Measurements from ENCODE around the gene UTS2R.
"Not testable (repeated sequence)": the region's sequence is repeated elsewhere in the genome, so short reads cannot be mapped to it uniquely, and the experiment has no call there.

Gene UTS2R

GRCh38 chr17:82382220-82382932 is 10.8 kb downstream of the UTS2R start:
- H3K9me3 ChIP-seq (ENCODE audit: control insufficient read depth, insufficient read depth, low read depth, low read length); H3K27me3 ChIP-seq (ENCODE audit: control insufficient read depth, insufficient read depth, low read length); H3K4me3 ChIP-seq (ENCODE audit: low read depth, low read length); H3K36me3 ChIP-seq (ENCODE audit: control insufficient read depth, insufficient read depth, low read length); H3K9ac ChIP-seq (ENCODE audit: low read length); H3K27ac ChIP-seq (ENCODE audit: low read depth, low read length): not testable (repeated sequence)
- H3K4me1 ChIP-seq (ENCODE audit: control insufficient read depth, insufficient read depth, low read length): peaks cover 15% of the 10 kb centered on the region

GRCh38 chr17:82382933-82383255 is 11.3 kb downstream of the UTS2R start:
- no peak overlapping the region for H3K27ac ChIP-seq (ENCODE audit: low read depth, low read length)
- no peak overlapping the region for H3K9ac ChIP-seq (ENCODE audit: low read length)
- H3K4me3 ChIP-seq (ENCODE audit: low read depth, low read length): no peak overlapping the region
- no peaks in the 10 kb centered on the region for H3K9me3 ChIP-seq (ENCODE audit: control insufficient read depth, insufficient read depth, low read depth, low read length)
- no peaks in the 10 kb centered on the region for H3K36me3 ChIP-seq (ENCODE audit: control insufficient read depth, insufficient read depth, low read length)
- peaks cover 4% of the 10 kb centered on the region; the same call in 1 of the 2 replicates for H3K27me3 ChIP-seq (ENCODE audit: control insufficient read depth, insufficient read depth, low read length)
- peaks cover 15% of the 10 kb centered on the region for H3K4me1 ChIP-seq (ENCODE audit: control insufficient read depth, insufficient read depth, low read length)

GRCh38 chr17:82383411-82383810 is 11.8 kb downstream of the UTS2R start:
- no peaks in the 10 kb centered on the region for H3K36me3 ChIP-seq (ENCODE audit: control insufficient read depth, insufficient read depth, low read length)
- H3K9me3 ChIP-seq (ENCODE audit: control insufficient read depth, insufficient read depth, low read depth, low read length): no peaks in the 10 kb centered on the region
- no peak overlapping the region for H3K4me3 ChIP-seq (ENCODE audit: low read depth, low read length)
- H3K9ac ChIP-seq (ENCODE audit: low read length): no peak overlapping the region
- peaks cover 15% of the 10 kb centered on the region for H3K4me1 ChIP-seq (ENCODE audit: control insufficient read depth, insufficient read depth, low read length)
- H3K27me3 ChIP-seq (ENCODE audit: control insufficient read depth, insufficient read depth, low read length): no peaks in the 10 kb centered on the region; the same call in 1 of the 2 replicates
- no peak overlapping the region for H3K27ac ChIP-seq (ENCODE audit: low read depth, low read length)

- H3K27ac ChIP-seq (ENCODE audit: low read depth, low read length): no peak overlapping the region
- no peaks in the 10 kb centered on the region for H3K9me3 ChIP-seq (ENCODE audit: control insufficient read depth, insufficient read depth, low read depth, low read length)
- peaks cover 15% of the 10 kb centered on the region for H3K4me1 ChIP-seq (ENCODE audit: control insufficient read depth, insufficient read depth, low read length)
Measured at GRCh38 chr17:82384051-82384729, 12.6 kb downstream of the UTS2R start.

GRCh38 chr17:82384730-82385481 is 13.3 kb downstream of the UTS2R start:
- Histone ChIP-seq H3K27ac (ENCODE audit: low read depth, low read length) (no peak overlapping the region), H3K4me1 (ENCODE audit: control insufficient read depth, insufficient read depth, low read length) (peaks cover 15% of the 10 kb centered on the region), H3K9ac (ENCODE audit: low read length) (no peak overlapping the region), H3K36me3 (ENCODE audit: control insufficient read depth, insufficient read depth, low read length) (no peaks in the 10 kb centered on the region), H3K27me3 (ENCODE audit: control insufficient read depth, insufficient read depth, low read length) (no peaks in the 10 kb centered on the region; the same call in 1 of the 2 replicates), H3K4me3 (ENCODE audit: low read depth, low read length) (no peak overlapping the region), H3K9me3 (ENCODE audit: control insufficient read depth, insufficient read depth, low read depth, low read length) (no peaks in the 10 kb centered on the region)

More at GRCh38 chr17:82384051-82384729, 12.6 kb downstream of the UTS2R start:
- Histone ChIP-seq H3K9ac (ENCODE audit: low read length) (no peak overlapping the region), H3K36me3 (ENCODE audit: control insufficient read depth, insufficient read depth, low read length) (no peaks in the 10 kb centered on the region), H3K4me3 (ENCODE audit: low read depth, low read length) (no peak overlapping the region), H3K27me3 (ENCODE audit: control insufficient read depth, insufficient read depth, low read length) (no peaks in the 10 kb centered on the region; the same call in 1 of the 2 replicates)

GRCh38 chr17:82385559-82386254 is 14.1 kb downstream of the UTS2R start:
- Histone ChIP-seq H3K4me3 (ENCODE audit: low read depth, low read length) (no peak overlapping the region), H3K9ac (ENCODE audit: low read length) (no peak overlapping the region), H3K27me3 (ENCODE audit: control insufficient read depth, insufficient read depth, low read length) (no peaks in the 10 kb centered on the region; the same call in 1 of the 2 replicates), H3K27ac (ENCODE audit: low read depth, low read length) (no peak overlapping the region), H3K4me1 (ENCODE audit: control insufficient read depth, insufficient read depth, low read length) (peaks cover 15% of the 10 kb centered on the region), H3K36me3 (ENCODE audit: control insufficient read depth, insufficient read depth, low read length) (no peaks in the 10 kb centered on the region), H3K9me3 (ENCODE audit: control insufficient read depth, insufficient read depth, low read depth, low read length) (no peaks in the 10 kb centered on the region)

GRCh38 chr17:82386255-82386831 is 14.8 kb downstream of the UTS2R start:
- Histone ChIP-seq H3K27ac (ENCODE audit: low read depth, low read length) (no peak overlapping the region), H3K36me3 (ENCODE audit: control insufficient read depth, insufficient read depth, low read length) (no peaks in the 10 kb centered on the region), H3K4me1 (ENCODE audit: control insufficient read depth, insufficient read depth, low read length) (peaks cover 15% of the 10 kb centered on the region), H3K9ac (ENCODE audit: low read length) (no peak overlapping the region), H3K9me3 (ENCODE audit: control insufficient read depth, insufficient read depth, low read depth, low read length) (no peaks in the 10 kb centered on the region), H3K27me3 (ENCODE audit: control insufficient read depth, insufficient read depth, low read length) (no peaks in the 10 kb centered on the region; the same call in 1 of the 2 replicates), H3K4me3 (ENCODE audit: low read depth, low read length) (no peak overlapping the region)

GRCh38 chr17:82386881-82387704 is 15.5 kb downstream of the UTS2R start:
- Histone ChIP-seq H3K27me3 (ENCODE audit: control insufficient read depth, insufficient read depth, low read length) (no peaks in the 10 kb centered on the region), H3K9ac (ENCODE audit: low read length) (no peak overlapping the region), H3K4me3 (ENCODE audit: low read depth, low read length) (no peak overlapping the region), H3K9me3 (ENCODE audit: control insufficient read depth, insufficient read depth, low read depth, low read length) (no peaks in the 10 kb centered on the region), H3K27ac (ENCODE audit: low read depth, low read length) (no peak overlapping the region), H3K4me1 (ENCODE audit: control insufficient read depth, insufficient read depth, low read length) (peaks cover 15% of the 10 kb centered on the region), H3K36me3 (ENCODE audit: control insufficient read depth, insufficient read depth, low read length) (peaks cover 6% of the 10 kb centered on the region)

GRCh38 chr17:82387705-82388106 is 16.1 kb downstream of the UTS2R start:
- Histone ChIP-seq H3K4me1 (ENCODE audit: control insufficient read depth, insufficient read depth, low read length) (peaks cover 15% of the 10 kb centered on the region), H3K27me3 (ENCODE audit: control insufficient read depth, insufficient read depth, low read length) (no peaks in the 10 kb centered on the region), H3K36me3 (ENCODE audit: control insufficient read depth, insufficient read depth, low read length) (peaks cover 8% of the 10 kb centered on the region), H3K9ac (ENCODE audit: low read length) (no peak overlapping the region), H3K9me3 (ENCODE audit: control insufficient read depth, insufficient read depth, low read depth, low read length) (no peaks in the 10 kb centered on the region), H3K4me3 (ENCODE audit: low read depth, low read length) (no peak overlapping the region), H3K27ac (ENCODE audit: low read depth, low read length) (no peak overlapping the region)
